OCI-LY3 (cell line): Measurements from ENCODE around the gene KCNK13.

Experiments
- H2AFZ ChIP-seq: fragments of 200-600, 300-600 bp; shearing (Covaris generic); 2 replicates; pipeline ENCODE4 v1.6.0; 2014; ENCODE audit warnings: antibody characterized with exemption, low read depth, low read length
- H3K27ac ChIP-seq: fragments of 200-600, 300-600 bp; sonication (generic); 2 replicates; pipeline ENCODE4 v1.5.1; 2014; ENCODE audit warnings: mild to moderate bottlenecking, low read length, moderate library complexity, mixed read lengths
- H3K27me3 ChIP-seq: fragments of 200-600, 300-600 bp; sonication (generic); 2 replicates; pipeline ENCODE4 v1.6.1; 2014; ENCODE audit warnings: low read depth, low read length, mixed read lengths
- H3K36me3 ChIP-seq: fragments of 200-600, 300-600 bp; sonication (generic); replicated peaks from 2 replicates; pipeline ENCODE3; 2014; ENCODE audit warnings: low read depth, low read length, mixed read lengths
- H3K4me1 ChIP-seq: fragments of 300-600, 200-600 bp; sonication (generic); 2 replicates; pipeline ENCODE4 v1.6.1; 2014; ENCODE audit warnings: low read length, mixed read lengths
- H3K4me2 ChIP-seq: fragments of 200-600, 300-600 bp; sonication (generic); 2 replicates; pipeline ENCODE4 v1.6.1; 2014; ENCODE audit warnings: low read length, mixed read lengths
- H3K4me3 ChIP-seq: fragments of 300-600, 200-600 bp; sonication (generic); 2 replicates; pipeline ENCODE4 v1.5.1; 2014; ENCODE audit warnings: antibody characterized with exemption, mild to moderate bottlenecking, low read length, moderate library complexity
- H3K79me2 ChIP-seq: fragments of 300-600, 200-600 bp; shearing (Covaris generic); 2 replicates; pipeline ENCODE4 v1.6.1; 2014; ENCODE audit warnings: mild to moderate bottlenecking, low read length, mixed read lengths
- H3K9ac ChIP-seq: fragments of 300-600, 200-600 bp; shearing (Covaris generic); 2 replicates; pipeline ENCODE4 v1.6.0; 2014; ENCODE audit warnings: mild to moderate bottlenecking, low read length, moderate library complexity
- H3K9me3 ChIP-seq: fragments of 200-600, 300-600 bp; shearing (Covaris generic); 2 replicates; pipeline ENCODE4 v1.6.1; 2014; ENCODE audit warnings: low read length, mixed read lengths; ENCODE audit not compliant: insufficient read depth
- H4K20me1 ChIP-seq: fragments of 200-600, 300-600 bp; sonication (generic); 2 replicates; pipeline ENCODE4 v1.6.1; 2016; ENCODE audit warnings: low read length, mixed read lengths; ENCODE audit not compliant: insufficient read depth
- CTCF ChIP-seq: fragments of 200-600, 300-600 bp; sonication (generic); IDR thresholded peaks from 2 replicates; pipeline ENCODE4 v1.5.1; 2014; ENCODE audit warnings: antibody characterized with exemption, low read length, low read depth
- EZH2phosphoT487 ChIP-seq: fragments of 200-600 bp; shearing (Covaris generic); IDR thresholded peaks from 2 replicates; pipeline ENCODE4 v1.6.1; 2018; ENCODE audit warnings: antibody characterized with exemption, mixed run types, low read depth

KCNK13 gene

DNA sequence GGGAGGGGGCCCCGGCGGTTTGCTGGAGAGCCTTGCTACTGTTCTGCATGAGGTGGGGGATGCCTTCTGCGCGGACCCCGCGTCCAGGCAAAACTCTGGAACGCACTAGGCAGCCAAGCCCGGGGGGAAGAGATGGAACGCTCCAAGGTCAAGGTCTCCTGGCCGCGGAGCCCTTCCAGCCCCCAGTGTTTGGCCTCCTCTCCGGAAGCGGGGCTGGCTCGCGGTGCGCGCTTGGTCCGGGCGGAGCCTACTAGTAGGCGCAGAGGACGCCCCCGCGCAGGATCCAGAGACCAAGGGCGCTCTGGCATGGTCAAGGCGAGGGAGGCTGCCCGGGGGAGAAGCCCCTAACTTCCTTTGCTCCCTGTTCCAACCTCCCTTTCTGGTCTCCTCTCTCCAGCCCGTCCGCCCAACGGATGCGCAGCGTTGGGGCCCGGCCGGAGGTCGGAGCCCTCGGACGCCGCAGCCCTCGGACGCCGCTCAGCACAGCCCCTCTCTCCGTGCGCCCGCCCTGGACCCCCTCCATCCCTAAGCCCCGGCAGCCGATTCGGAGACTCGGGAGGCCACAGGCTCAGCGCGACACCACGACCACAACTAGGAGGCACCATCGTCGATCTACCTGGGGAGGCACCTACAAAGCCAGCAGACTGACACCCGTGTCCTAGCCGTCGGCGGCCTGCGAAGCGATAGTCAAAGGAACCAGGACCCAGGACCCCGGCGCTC is 669 bp upstream of the KCNK13 start:
- Histone ChIP-seq H3K36me3 (no peaks in the 10 kb centered on the region), H2AFZ (no peak overlapping the region), H3K9ac (no peak overlapping the region), H3K9me3 (no peaks in the 10 kb centered on the region), H3K27me3 (0 out of 2 replicates have a peak, but pooled peaks cover 4% of the 10 kb centered on the region), H3K4me1 (no peaks in the 10 kb centered on the region), H3K4me2 (peak overlapping the region; percentile 64), H3K79me2 (no peaks in the 10 kb centered on the region), H3K27ac (no peak overlapping the region), H3K4me3 (peak overlapping the region; percentile 74), H4K20me1 (no peaks in the 10 kb centered on the region)
- TF ChIP-seq EZH2phosphoT487 (no peak), CTCF (no peak)

DNA sequence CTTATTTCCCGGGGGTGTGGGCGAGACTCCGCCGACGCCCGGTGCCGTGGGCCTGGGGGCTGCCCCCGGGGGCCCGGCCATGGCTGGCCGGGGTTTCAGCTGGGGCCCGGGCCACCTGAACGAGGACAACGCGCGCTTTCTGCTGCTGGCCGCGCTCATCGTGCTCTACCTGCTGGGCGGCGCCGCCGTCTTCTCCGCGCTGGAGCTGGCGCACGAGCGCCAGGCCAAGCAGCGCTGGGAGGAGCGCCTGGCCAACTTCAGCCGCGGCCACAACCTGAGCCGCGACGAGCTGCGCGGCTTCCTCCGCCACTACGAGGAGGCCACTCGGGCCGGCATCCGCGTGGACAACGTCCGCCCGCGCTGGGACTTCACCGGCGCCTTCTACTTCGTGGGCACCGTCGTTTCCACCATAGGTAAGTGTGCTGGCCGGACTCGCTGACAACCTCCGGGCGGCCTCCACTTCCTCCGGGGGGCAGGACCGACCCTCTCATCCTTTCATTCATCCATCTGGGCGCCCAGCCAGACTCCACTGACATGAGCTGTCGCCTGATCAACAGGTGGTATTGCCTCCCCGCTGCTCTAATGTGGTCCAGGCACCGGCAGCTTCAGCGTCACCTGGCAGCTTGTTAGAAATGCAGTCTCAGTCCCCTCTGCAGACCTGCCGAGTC is 467 bp downstream of the KCNK13 start:
- Histone ChIP-seq H3K4me1 (no peaks in the 10 kb centered on the region), H3K27ac (no peak overlapping the region), H4K20me1 (no peaks in the 10 kb centered on the region), H3K36me3 (no peaks in the 10 kb centered on the region), H3K9me3 (no peaks in the 10 kb centered on the region), H3K9ac (no peak overlapping the region), H3K4me2 (no peak overlapping the region), H3K27me3 (0 out of 2 replicates have a peak, but pooled peaks cover 4% of the 10 kb centered on the region), H3K4me3 (no peak overlapping the region), H2AFZ (no peak overlapping the region), H3K79me2 (no peaks in the 10 kb centered on the region)
- no peak for TF ChIP-seq CTCF
- TF ChIP-seq EZH2phosphoT487: no peak

DNA sequence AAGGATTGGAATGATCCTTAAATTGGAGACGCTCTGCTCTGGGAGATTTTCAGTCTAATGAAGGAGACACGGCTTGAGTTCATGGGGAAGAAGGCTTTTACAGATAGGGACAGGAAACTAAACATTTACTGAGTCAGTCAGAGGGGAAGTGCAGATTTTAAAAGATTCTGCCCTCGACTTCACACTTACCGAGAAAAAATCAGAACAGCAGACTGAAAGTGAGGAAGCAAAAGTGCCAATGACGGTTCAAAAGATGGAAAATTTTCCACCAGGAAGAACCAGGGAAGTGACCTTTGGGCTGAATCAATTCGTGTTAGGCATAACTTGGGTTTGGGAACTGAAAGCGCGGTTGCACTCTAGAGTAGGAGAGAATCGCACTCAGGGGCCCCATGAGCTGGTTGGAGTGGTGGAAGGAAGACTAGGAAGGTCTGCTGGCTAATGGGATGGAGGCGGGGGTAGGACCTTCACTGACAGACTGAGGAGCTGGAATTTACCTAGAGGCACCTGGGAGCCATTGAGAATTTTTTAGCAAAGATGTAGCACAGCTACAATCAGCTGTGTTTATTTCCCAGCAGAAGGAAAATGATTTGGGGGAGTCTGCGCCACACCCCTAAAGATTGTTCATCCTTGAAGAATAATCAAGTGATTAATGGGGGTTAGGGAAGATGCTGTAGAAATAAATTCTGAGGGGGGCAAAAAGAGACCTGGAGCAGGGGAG is 1.2 kb downstream of the KCNK13 start:
- no peaks in the 10 kb centered on the region for H3K36me3 ChIP-seq
- H4K20me1 ChIP-seq: no peaks in the 10 kb centered on the region
- H3K9me3 ChIP-seq: no peaks in the 10 kb centered on the region
- H3K4me3 ChIP-seq: no peak overlapping the region
- H3K4me2 ChIP-seq: no peak overlapping the region
- no peak overlapping the region for H2AFZ ChIP-seq
- H3K4me1 ChIP-seq: no peaks in the 10 kb centered on the region
- H3K79me2 ChIP-seq: no peaks in the 10 kb centered on the region
- 0 out of 2 replicates have a peak, but pooled peaks cover 2% of the 10 kb centered on the region for H3K27me3 ChIP-seq
- H3K9ac ChIP-seq: no peak overlapping the region
- no peak overlapping the region for H3K27ac ChIP-seq
- no peak for TF ChIP-seq CTCF
- TF ChIP-seq EZH2phosphoT487: no peak

DNA sequence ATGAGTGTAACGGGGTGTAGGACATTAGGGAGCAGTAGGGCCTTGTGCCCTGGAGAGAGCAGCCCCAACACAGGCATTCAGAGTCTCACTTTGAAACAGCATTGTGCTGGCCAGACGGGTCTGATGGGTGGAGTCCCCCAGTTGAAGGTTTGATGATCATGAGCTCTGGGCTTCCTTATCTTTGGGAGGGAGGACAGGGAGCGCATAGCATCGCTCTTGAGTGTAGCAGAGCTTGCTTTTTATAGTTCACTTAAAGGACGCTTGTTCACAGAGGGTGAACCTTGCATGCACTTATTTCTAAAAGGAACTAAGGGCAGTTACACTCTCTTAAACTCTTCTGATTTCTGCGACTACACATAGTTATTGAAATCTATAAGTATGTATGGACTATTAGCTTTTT is 10.6 kb downstream of the KCNK13 start:
- Histone ChIP-seq H2AFZ (no peak overlapping the region), H3K4me2 (no peak overlapping the region), H4K20me1 (no peaks in the 10 kb centered on the region), H3K79me2 (no peaks in the 10 kb centered on the region), H3K9ac (no peak overlapping the region), H3K4me1 (no peaks in the 10 kb centered on the region), H3K4me3 (no peak overlapping the region), H3K36me3 (no peaks in the 10 kb centered on the region), H3K27me3 (peaks cover 12% of the 10 kb centered on the region), H3K27ac (no peak overlapping the region), H3K9me3 (no peaks in the 10 kb centered on the region)
- no peak for TF ChIP-seq EZH2phosphoT487
- no peak for TF ChIP-seq CTCF
